GM19438 (cell line): Measurements from ENCODE around the gene PACS1.

Experiments used
- ATAC-seq: cut with Tn5 transposase; IDR thresholded peaks from one replicate; pipeline ENCODE4 v1.9.1; 2021; ENCODE audit warnings: low read depth; ENCODE audit not compliant: unreplicated experiment

Gene PACS1

DNA sequence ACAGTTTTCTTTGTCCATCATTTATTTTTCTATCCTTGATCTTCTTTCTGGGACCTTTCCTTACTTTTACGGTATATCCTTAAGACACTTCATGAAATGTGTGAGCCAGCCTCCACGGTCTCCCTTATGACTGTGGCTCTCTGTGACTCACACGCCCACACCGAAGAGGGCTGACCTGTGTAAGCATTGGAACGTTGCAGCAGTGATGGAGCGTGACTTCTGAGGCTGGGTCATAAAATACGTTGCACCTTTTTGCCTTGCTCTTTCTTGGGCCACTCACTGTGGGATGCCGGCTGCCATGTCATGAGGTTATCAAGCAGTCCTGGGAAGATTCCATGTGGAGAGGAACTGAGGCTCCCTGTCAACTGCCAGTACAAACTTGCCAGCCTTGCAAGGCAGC lies 102.1 kb downstream of the PACS1 start:
- ATAC-seq: no peak

- ATAC-seq: no peak
Observed at GRCh38 chr11:66176650-66177049, 106.6 kb downstream of the PACS1 start.

DNA sequence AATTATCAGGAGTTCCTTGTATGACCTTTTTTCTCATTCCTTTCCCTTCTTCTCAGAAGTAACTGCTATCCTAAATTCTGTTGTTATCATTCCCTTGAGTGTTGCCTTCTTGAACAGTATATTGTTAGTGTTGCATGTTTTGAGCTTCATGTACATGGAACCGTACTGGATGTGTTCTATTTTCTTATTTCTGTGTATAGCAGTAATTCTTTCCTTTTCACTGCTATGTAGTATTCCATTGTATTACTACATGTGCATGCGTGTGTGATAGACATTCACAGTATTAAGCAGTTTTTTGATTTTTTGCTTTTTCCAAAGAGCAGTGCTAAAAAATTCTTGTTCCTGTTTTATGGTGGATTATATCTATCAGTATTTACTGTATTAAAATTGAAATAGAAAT lies 108.1 kb downstream of the PACS1 start:
- no peak for ATAC-seq

- no peak for ATAC-seq
Observed at GRCh38 chr11:66178871-66179270, 108.8 kb downstream of the PACS1 start.

DNA sequence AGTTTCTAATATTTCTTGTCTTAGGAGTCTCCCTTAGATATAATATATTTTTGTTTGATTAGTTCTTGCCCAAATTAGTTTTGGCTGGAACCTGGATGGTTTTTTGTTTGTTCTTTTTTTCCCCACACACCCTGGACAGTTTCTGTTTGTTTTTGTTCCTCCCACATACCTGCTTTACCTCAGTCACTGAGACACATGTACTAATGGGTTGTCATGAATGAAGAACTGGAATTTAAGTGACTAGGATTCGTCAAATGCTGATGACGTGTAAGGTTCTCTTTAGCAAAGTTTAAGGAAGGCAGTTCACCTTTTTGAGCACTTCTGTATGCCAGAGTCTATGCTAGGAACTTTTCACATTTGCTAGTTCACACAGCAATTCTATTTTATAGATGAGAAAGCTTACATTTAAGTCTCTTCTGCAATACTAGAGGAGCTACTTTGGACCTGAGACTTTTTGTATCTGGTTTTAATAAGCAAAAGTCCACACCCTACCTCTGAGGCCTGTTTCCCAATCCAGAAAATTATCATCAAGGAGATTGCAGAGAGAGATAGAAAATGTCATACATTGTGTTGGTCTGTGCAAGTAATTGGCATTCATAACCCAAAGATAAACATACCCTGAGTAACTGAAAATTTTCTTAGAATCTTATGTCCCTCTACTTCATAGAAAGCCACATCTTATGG lies 111.7 kb downstream of the PACS1 start:
- no peak for ATAC-seq

GRCh38 chr11:66183494-66184048 lies 113.5 kb downstream of the PACS1 start:
- no peak for ATAC-seq

- ATAC-seq: no peak
Observed at GRCh38 chr11:66184728-66185127, 114.7 kb downstream of the PACS1 start.

GRCh38 chr11:66186470-66186869 lies 116.4 kb downstream of the PACS1 start:
- no peak for ATAC-seq

DNA sequence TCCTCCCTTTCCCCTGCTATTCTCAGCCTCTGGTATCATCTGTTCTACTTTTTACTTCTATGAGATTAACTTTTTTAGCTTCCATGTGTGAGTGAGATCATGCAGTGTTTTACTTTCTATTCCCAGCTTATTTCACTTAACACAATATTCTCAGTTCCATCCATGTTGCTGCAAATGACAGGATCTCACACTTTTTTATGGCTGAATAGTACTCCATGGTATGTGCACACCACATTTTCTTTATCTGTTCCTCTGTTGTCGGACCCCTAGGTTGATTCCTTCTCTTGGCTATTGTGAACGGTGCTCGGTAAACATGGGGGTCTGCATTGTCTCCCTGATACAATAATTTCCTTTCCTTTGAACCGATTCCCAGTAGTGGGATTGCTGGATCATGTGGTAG lies 117.4 kb downstream of the PACS1 start:
- no peak for ATAC-seq

DNA sequence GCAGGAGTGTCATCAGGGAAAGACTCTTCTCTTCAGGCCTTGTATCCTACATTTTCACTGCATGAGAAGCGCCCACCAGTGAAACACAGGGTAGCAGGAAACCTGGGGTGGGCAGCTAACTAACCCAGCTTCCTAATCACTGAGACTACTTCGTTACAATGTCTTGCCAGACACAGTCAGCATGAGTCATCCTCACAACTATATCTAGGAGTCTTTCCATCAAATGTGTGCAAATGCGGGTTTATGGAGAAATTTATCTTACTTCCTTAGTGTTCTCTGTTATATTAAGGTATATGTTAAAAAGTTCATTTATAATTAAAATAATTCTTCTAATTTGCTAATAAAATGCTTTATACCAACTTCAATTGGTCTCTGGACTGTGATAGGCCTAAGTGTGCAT lies 118.5 kb downstream of the PACS1 start:
- ATAC-seq: no peak

GRCh38 chr11:66189031-66189745 lies 119.1 kb downstream of the PACS1 start:
- ATAC-seq: no peak

GRCh38 chr11:66190786-66191185 lies 120.7 kb downstream of the PACS1 start:
- ATAC-seq: no peak

- no peak for ATAC-seq
Observed at GRCh38 chr11:66192181-66192863, 122.2 kb downstream of the PACS1 start.

GRCh38 chr11:66194391-66194790 lies 124.3 kb downstream of the PACS1 start:
- ATAC-seq: no peak

DNA sequence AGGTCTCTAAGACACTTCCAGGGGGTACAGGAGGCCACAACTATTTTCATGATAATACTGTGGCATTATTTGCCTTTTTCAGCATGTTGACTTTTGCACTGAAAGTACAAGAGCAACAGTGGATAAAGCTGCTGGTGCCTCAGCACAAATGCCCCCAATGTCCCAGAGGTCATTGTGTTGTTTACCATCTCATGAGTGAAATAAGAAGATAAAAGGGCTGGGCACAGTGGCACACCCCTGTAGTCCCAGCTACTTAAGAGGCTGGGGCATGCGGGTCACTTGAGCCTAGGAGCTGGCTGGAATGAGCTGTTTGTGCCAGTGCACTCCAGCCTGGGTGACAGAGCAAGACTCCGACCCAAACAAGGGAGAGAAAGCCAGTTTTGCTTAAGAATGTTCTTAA lies 125.8 kb downstream of the PACS1 start:
- ATAC-seq: no peak

DNA sequence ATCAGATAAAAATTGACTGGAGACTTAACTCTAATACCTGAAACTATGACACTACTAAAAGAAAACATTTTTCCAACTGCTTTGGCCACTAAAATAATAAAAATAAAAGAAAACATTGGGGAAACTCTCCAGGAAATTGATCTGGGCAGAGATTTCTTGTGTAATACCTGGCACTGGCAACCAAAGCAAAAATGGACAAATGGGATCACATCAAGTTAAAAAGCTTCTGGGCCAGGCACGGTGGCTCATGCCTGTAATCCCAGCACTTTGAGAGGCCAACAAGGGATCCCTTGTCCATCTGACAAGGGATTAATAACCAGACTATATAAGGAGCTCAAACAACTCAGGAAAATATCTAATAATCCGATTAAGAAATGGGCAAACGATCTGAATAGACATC lies 133.8 kb downstream of the PACS1 start:
- no peak for ATAC-seq

- ATAC-seq: no peak
Observed at GRCh38 chr11:66204412-66204811, 134.3 kb downstream of the PACS1 start.

GRCh38 chr11:66207816-66208215 lies 137.7 kb downstream of the PACS1 start:
- ATAC-seq: no peak

- no peak for ATAC-seq
Observed at GRCh38 chr11:66211100-66211499, 141.0 kb downstream of the PACS1 start.

GRCh38 chr11:66216911-66217310 lies 146.8 kb downstream of the PACS1 start:
- ATAC-seq: no peak

DNA sequence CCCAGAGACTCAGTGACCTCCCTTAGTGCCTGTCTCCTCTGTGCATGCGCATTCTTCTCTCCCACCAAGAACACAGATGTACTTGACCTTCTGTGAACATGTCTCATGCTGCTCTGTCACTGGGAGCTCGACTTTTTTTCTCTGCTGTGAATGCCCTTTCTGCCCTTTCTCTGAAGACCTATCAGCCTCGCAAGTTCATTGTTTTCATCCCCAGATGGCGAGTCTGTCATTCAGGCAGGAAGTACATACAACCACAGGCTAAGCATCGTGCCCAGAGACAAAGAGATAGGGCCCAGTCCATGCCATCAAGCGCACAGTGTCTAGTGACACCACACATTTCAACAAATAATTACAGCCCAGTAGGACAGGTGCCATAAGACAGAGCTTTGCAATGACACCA lies 148.0 kb downstream of the PACS1 start:
- no peak for ATAC-seq
